Trophoblast cell (in vitro differentiated cells and primary cell): Measurements from ENCODE around the gene XRN2.

Experiments
- DNase-seq, 2 donors: peaks; one replicate each; pipeline ENCODE4 v3.0.0-alpha.2; 2016
- H2AFZ ChIP-seq: 2 replicates; pipeline ENCODE4 v1.6.1; 2013; ENCODE audit warnings: low read length, moderate library complexity, mild to moderate bottlenecking; ENCODE audit not compliant: insufficient read depth, poor library complexity
- H2AK5ac ChIP-seq: 2 replicates; pipeline ENCODE4 v1.6.1; 2013; ENCODE audit warnings: mild to moderate bottlenecking, low read length
- H2BK120ac ChIP-seq: 2 replicates; pipeline ENCODE4 v1.6.1; 2013; ENCODE audit warnings: low read length, mild to moderate bottlenecking, moderate library complexity; ENCODE audit not compliant: insufficient read depth, poor library complexity
- H2BK12ac ChIP-seq: 2 replicates; pipeline ENCODE4 v1.6.1; 2013; ENCODE audit warnings: mild to moderate bottlenecking, low read length, moderate library complexity
- H2BK5ac ChIP-seq: 2 replicates; pipeline ENCODE4 v1.6.1; 2013; ENCODE audit warnings: low read length, low read depth, moderate library complexity, mild to moderate bottlenecking; ENCODE audit not compliant: poor library complexity
- H3K14ac ChIP-seq: 2 replicates; pipeline ENCODE4 v1.6.1; 2013; ENCODE audit warnings: mild to moderate bottlenecking, low read length
- H3K18ac ChIP-seq: 2 replicates; pipeline ENCODE4 v1.6.1; 2013; ENCODE audit warnings: mild to moderate bottlenecking, low read length
- H3K23ac ChIP-seq: 2 replicates; pipeline ENCODE4 v1.6.1; 2013; ENCODE audit warnings: low read length
- H3K27ac ChIP-seq: 2 replicates; pipeline ENCODE4 v1.5.1; 2013; ENCODE audit warnings: low read depth, mild to moderate bottlenecking, inconsistent platforms, low read length, moderate library complexity
- H3K27me3 ChIP-seq: 2 replicates; pipeline ENCODE4 v1.6.1; 2013; ENCODE audit warnings: inconsistent platforms, mild to moderate bottlenecking, low read length, moderate library complexity; ENCODE audit not compliant: insufficient read depth
- H3K36me3 ChIP-seq, 2 experiments: 1 replicate in 1 of 2; 2 replicates in 1 of 2; pipeline ENCODE4 v1.6.1; 2013; ENCODE audit warnings: low read length in 2 of 2, mild to moderate bottlenecking in 2 of 2, moderate library complexity in 1 of 2; ENCODE audit not compliant: insufficient read depth in 2 of 2, control insufficient read depth in 1 of 2
- H3K4ac ChIP-seq: 2 replicates; pipeline ENCODE4 v1.6.1; 2013; ENCODE audit warnings: low read depth, mild to moderate bottlenecking, low read length, moderate library complexity
- H3K4me1 ChIP-seq, 2 experiments: 1 replicate in 1 of 2; 2 replicates in 1 of 2; pipeline ENCODE4 v1.6.1; 2013; ENCODE audit warnings: low read length in 2 of 2, mild to moderate bottlenecking in 2 of 2, moderate library complexity in 1 of 2; ENCODE audit not compliant: insufficient read depth in 2 of 2, control insufficient read depth in 1 of 2
- H3K4me2 ChIP-seq: 2 replicates; pipeline ENCODE4 v1.6.1; 2013; ENCODE audit warnings: inconsistent platforms, mild to moderate bottlenecking, low read length, moderate library complexity
- H3K4me3 ChIP-seq: 2 replicates; pipeline ENCODE4 v1.5.1; 2013; ENCODE audit warnings: mild to moderate bottlenecking, low read depth, low read length, inconsistent platforms
- H3K79me1 ChIP-seq: one replicate; pipeline ENCODE4 v1.6.1; 2013; ENCODE audit warnings: low read length
- H3K79me2 ChIP-seq: 2 replicates; pipeline ENCODE4 v1.6.1; 2013; ENCODE audit warnings: low read length, mild to moderate bottlenecking; ENCODE audit not compliant: control insufficient read depth, insufficient read depth, poor library complexity
- H3K9ac ChIP-seq: 2 replicates; pipeline ENCODE4 v1.6.1; 2013; ENCODE audit warnings: mild to moderate bottlenecking, low read length
- H3K9me3 ChIP-seq: 2 replicates; pipeline ENCODE4 v1.6.1; 2013; ENCODE audit warnings: low read depth, mild to moderate bottlenecking, control low read depth, inconsistent platforms, low read length; ENCODE audit not compliant: insufficient read depth
- H4K12ac ChIP-seq: 2 replicates; pipeline ENCODE4 v1.6.1; 2013; ENCODE audit warnings: low read depth, mild to moderate bottlenecking, low read length, moderate library complexity
- H4K8ac ChIP-seq: 2 replicates; pipeline ENCODE4 v1.6.1; 2013; ENCODE audit warnings: low read depth, mild to moderate bottlenecking, low read length, moderate library complexity
- H4K91ac ChIP-seq: one replicate; pipeline ENCODE4 v1.6.1; 2013; ENCODE audit warnings: low read depth, mild to moderate bottlenecking, low read length, moderate library complexity
- WGBS: extraction: QIAGEN DNeasy Blood & Tissue Kit; methylation state at CpG from one replicate; pipeline ENCODE4 v1.1.7; 2013; ENCODE audit warnings: missing lambda C conversion rate; ENCODE audit not compliant: insufficient read length, insufficient coverage; ENCODE audit errors: extremely low coverage; 5-methylcytosine and 5-hydroxymethylcytosine counted together

Gene XRN2

DNA sequence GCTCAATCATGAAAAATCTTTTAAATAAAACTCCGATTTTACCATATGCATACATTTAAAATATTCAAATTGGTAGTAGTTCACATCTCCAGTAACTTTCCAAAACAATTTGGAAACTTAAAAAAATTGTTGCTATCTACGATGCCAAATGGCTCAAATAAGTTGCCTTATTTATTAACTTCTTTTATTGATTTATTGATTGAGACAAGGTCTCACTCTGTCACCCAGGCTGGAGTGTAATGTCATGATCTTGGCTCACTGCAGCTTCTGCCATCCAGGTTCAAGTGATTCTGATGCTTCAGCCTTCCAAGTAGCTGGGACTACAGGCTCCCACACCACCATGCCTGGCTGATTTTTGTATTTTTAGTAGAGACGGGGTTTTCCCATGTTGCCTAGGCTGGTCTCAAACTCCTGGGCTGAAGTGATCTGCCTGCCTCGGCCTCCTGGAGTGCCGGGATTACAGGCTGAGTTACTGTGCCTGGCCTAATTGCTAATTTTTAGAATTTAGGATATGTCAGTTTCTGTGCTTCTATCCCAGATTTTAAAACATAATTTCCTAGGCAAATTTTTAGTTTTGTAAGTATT, 81.3 kb downstream of the XRN2 start:
- H3K4me1 ChIP-seq: no peaks in the 10 kb centered on the region
- H3K79me2 ChIP-seq: no peaks in the 10 kb centered on the region
- H3K79me1 ChIP-seq: no peaks in the 10 kb centered on the region
- no peak overlapping the region for H2AK5ac ChIP-seq
- no peak overlapping the region for H4K8ac ChIP-seq
- H3K27ac ChIP-seq: no peak overlapping the region
- H3K36me3 ChIP-seq: peaks cover 7 to 9% of the 10 kb centered on the region in 2 experiments
- H4K91ac ChIP-seq: no peak overlapping the region
- no peak overlapping the region for H2BK12ac ChIP-seq
- H3K27me3 ChIP-seq: no peaks in the 10 kb centered on the region
- DNase-seq: no peak
- H3K4ac ChIP-seq: no peak overlapping the region
- H3K23ac ChIP-seq: no peak overlapping the region
- H3K4me3 ChIP-seq: no peak overlapping the region
- no peak overlapping the region for H2BK120ac ChIP-seq
- H2AFZ ChIP-seq: no peak overlapping the region
- WGBS: no CpG with 5 or more reads among the region's 5 CpGs
- no peak overlapping the region for H3K9ac ChIP-seq
- H3K4me2 ChIP-seq: no peak overlapping the region
- H3K14ac ChIP-seq: no peak overlapping the region
- no peak overlapping the region for H3K18ac ChIP-seq
- no peak overlapping the region for H4K12ac ChIP-seq
- H3K9me3 ChIP-seq: no peaks in the 10 kb centered on the region
- H2BK5ac ChIP-seq: no peak overlapping the region

DNA sequence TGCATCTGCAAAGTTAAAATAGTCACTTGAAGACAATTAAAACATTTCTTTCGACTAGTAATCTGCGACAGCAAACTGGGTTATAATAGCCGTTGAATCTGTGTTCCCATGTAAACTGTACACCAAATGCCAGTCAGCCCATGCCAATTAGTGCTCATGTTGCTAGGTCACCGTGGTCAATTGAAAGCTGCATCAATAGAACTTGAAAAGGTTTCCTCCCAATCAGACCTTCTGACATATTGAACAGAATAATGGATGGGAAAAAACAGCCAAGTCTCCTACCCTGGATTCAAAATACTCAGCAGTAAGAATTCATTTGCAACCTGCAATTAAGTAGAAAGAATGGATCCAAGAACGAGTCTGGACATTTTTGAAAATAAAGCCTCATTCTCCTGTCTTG, 83.0 kb downstream of the XRN2 start:
- no CpG with 5 or more reads among the region's 5 CpGs for WGBS

GRCh38 chr20:21387528-21387927, 84.4 kb downstream of the XRN2 start:
- H4K91ac ChIP-seq: no peak overlapping the region
- no peak overlapping the region for H3K9ac ChIP-seq
- H2BK5ac ChIP-seq: no peak overlapping the region
- no peak overlapping the region for H4K8ac ChIP-seq
- no peak overlapping the region for H2AK5ac ChIP-seq
- H3K18ac ChIP-seq: no peak overlapping the region
- H3K79me1 ChIP-seq: no peaks in the 10 kb centered on the region
- H3K14ac ChIP-seq: no peak overlapping the region
- H3K27ac ChIP-seq: no peak overlapping the region
- no peak overlapping the region for H2BK120ac ChIP-seq
- H3K36me3 ChIP-seq: peaks cover 4 to 5% of the 10 kb centered on the region in 2 experiments
- no peak overlapping the region for H2AFZ ChIP-seq
- H3K23ac ChIP-seq: no peak overlapping the region
- H3K4me1 ChIP-seq: no peaks in the 10 kb centered on the region
- no peaks in the 10 kb centered on the region for H3K9me3 ChIP-seq
- no peak overlapping the region for H2BK12ac ChIP-seq
- no peak overlapping the region for H3K4ac ChIP-seq
- peaks cover 11% of the 10 kb centered on the region for H3K27me3 ChIP-seq
- no peak overlapping the region for H4K12ac ChIP-seq
- H3K79me2 ChIP-seq: no peaks in the 10 kb centered on the region
- DNase-seq: no peak
- H3K4me2 ChIP-seq: no peak overlapping the region
- no peak overlapping the region for H3K4me3 ChIP-seq

More for the DNA sequence above, 83.0 kb downstream of the XRN2 start:
- no peaks in the 10 kb centered on the region for H3K9me3 ChIP-seq
- peaks cover 4 to 6% of the 10 kb centered on the region in 2 experiments for H3K36me3 ChIP-seq
- H3K27me3 ChIP-seq: peaks cover 1% of the 10 kb centered on the region
- H3K4ac ChIP-seq: no peak overlapping the region
- no peak overlapping the region for H2BK120ac ChIP-seq
- H4K12ac ChIP-seq: no peak overlapping the region
- H2BK5ac ChIP-seq: no peak overlapping the region
- H3K4me2 ChIP-seq: no peak overlapping the region
- no peak overlapping the region for H2BK12ac ChIP-seq
- H4K91ac ChIP-seq: no peak overlapping the region
- no peaks in the 10 kb centered on the region for H3K79me2 ChIP-seq
- H3K9ac ChIP-seq: no peak overlapping the region
- H3K23ac ChIP-seq: no peak overlapping the region
- no peak overlapping the region for H3K27ac ChIP-seq
- H3K4me3 ChIP-seq: no peak overlapping the region
- no peak overlapping the region for H2AK5ac ChIP-seq
- H3K18ac ChIP-seq: no peak overlapping the region
- no peak overlapping the region for H2AFZ ChIP-seq
- DNase-seq: no peak
- no peak overlapping the region for H4K8ac ChIP-seq
- no peaks in the 10 kb centered on the region for H3K4me1 ChIP-seq
- H3K79me1 ChIP-seq: no peaks in the 10 kb centered on the region
- no peak overlapping the region for H3K14ac ChIP-seq

GRCh38 chr20:21388566-21388965, 85.4 kb downstream of the XRN2 start:
- Histone ChIP-seq H3K27me3 (peaks cover 18% of the 10 kb centered on the region), H3K4me1 (no peaks in the 10 kb centered on the region), H2BK12ac (no peak overlapping the region), H3K27ac (no peak overlapping the region), H4K12ac (no peak overlapping the region), H4K8ac (no peak overlapping the region), H3K4me2 (no peak overlapping the region), H4K91ac (no peak overlapping the region), H2AK5ac (no peak overlapping the region), H2AFZ (no peak overlapping the region), H3K9me3 (no peaks in the 10 kb centered on the region), H2BK5ac (no peak overlapping the region), H2BK120ac (no peak overlapping the region), H3K9ac (no peak overlapping the region), H3K36me3 (peaks cover 4 to 5% of the 10 kb centered on the region in 2 experiments), H3K4ac (no peak overlapping the region), H3K14ac (no peak overlapping the region), H3K23ac (no peak overlapping the region), H3K79me2 (no peaks in the 10 kb centered on the region), H3K79me1 (no peaks in the 10 kb centered on the region), H3K4me3 (no peak overlapping the region), H3K18ac (no peak overlapping the region)
- no peak for DNase-seq
- no CpG with 5 or more reads among the region's 1 CpG for WGBS
